Erythroblast (primary cell): ENCODE data around the gene OPN4.

Experiments used
- GATA1 ChIP-seq: IDR thresholded peaks from 2 replicates; pipeline ENCODE4 v1.6.1; 2011; ENCODE audit warnings: low read depth, mild to moderate bottlenecking, control low read depth, low read length, moderate library complexity
- POLR2A ChIP-seq: IDR thresholded peaks from 2 replicates; pipeline ENCODE4 v1.6.1; 2011; ENCODE audit warnings: mild to moderate bottlenecking, low read length

DNA sequence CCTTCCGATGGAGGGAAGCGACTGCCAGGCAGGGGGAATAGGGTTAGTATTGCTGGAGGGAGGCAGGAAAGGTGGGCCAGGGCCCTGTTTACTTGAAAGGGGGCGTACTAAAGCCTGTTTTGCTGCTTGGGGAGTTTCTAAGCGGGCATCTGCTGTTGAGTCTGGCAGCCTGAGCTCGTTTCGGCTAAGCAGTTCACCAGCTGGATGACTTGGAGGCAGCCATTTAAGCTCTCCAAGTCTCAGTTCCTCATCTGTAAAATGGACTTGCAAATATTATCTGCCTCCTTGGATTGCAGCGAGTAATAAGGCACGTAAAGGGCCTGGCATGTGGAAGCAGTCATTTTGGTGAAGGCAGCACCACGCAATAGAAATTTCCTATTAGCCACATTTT is 58.0 kb downstream of the OPN4 start:
- no peak for TF ChIP-seq POLR2A
- no peak for TF ChIP-seq GATA1
